H9 (cell line): ENCODE results near the gene FHOD1. TPM values are rescaled to one million over a fixed set of nuclear protein-coding genes. Genes with fewer than 3 reads are reported as not detected.

Source experiments
- DNase-seq: peaks from one replicate; pipeline ENCODE4 v3.0.0-alpha.2; 2017
- H2AFZ ChIP-seq: one replicate; pipeline ENCODE4 v1.6.1; 2013; ENCODE audit warnings: mild to moderate bottlenecking, low read length, control low read depth, moderate library complexity
- H2AK5ac ChIP-seq: 2 replicates; pipeline ENCODE4 v1.6.1; 2013; ENCODE audit warnings: low read length, control low read depth, mixed read lengths; ENCODE audit not compliant: insufficient read length
- H2BK120ac ChIP-seq: one replicate; pipeline ENCODE4 v1.6.1; 2013; ENCODE audit warnings: low read depth, mild to moderate bottlenecking, low read length, control low read depth, inconsistent platforms; ENCODE audit not compliant: poor library complexity, severe bottlenecking
- H2BK12ac ChIP-seq: 2 replicates; pipeline ENCODE4 v1.6.1; 2013; ENCODE audit warnings: low read length, control low read depth, mixed read lengths, low read depth; ENCODE audit not compliant: insufficient read length
- H2BK15ac ChIP-seq: 2 replicates; pipeline ENCODE4 v1.6.1; 2013; ENCODE audit warnings: low read depth, low read length, control low read depth
- H2BK20ac ChIP-seq: one replicate; pipeline ENCODE4 v1.6.1; 2013; ENCODE audit warnings: low read depth, mild to moderate bottlenecking, low read length, control low read depth, inconsistent platforms; ENCODE audit not compliant: poor library complexity, severe bottlenecking
- H2BK5ac ChIP-seq: 2 replicates; pipeline ENCODE4 v1.6.1; 2013; ENCODE audit warnings: low read length, control low read depth, mixed read lengths; ENCODE audit not compliant: insufficient read length
- H3K14ac ChIP-seq: 2 replicates; pipeline ENCODE4 v1.6.1; 2013; ENCODE audit warnings: low read length, control low read depth; ENCODE audit not compliant: insufficient read depth
- H3K18ac ChIP-seq: 2 replicates; pipeline ENCODE4 v1.6.1; 2013; ENCODE audit warnings: low read depth, mild to moderate bottlenecking, mixed read lengths, low read length, control low read depth; ENCODE audit not compliant: insufficient read length
- H3K23ac ChIP-seq: 2 replicates; pipeline ENCODE4 v1.6.1; 2013; ENCODE audit warnings: low read length, control low read depth, mixed read lengths, low read depth; ENCODE audit not compliant: insufficient read length
- H3K23me2 ChIP-seq: 2 replicates; pipeline ENCODE4 v1.6.1; 2013; ENCODE audit warnings: low read depth, mild to moderate bottlenecking, mixed read lengths, low read length, control low read depth; ENCODE audit not compliant: insufficient read length, poor library complexity, severe bottlenecking
- H3K27ac ChIP-seq: 2 replicates; pipeline ENCODE4 v1.5.1; 2013; ENCODE audit warnings: low read length, control low read depth, mixed read lengths, low read depth; ENCODE audit not compliant: insufficient read length
- H3K27me3 ChIP-seq: 2 replicates; pipeline ENCODE4 v1.6.1; 2013; ENCODE audit warnings: low read length, control low read depth, inconsistent platforms; ENCODE audit not compliant: insufficient read depth
- H3K4ac ChIP-seq: 2 replicates; pipeline ENCODE4 v1.6.1; 2013; ENCODE audit warnings: low read depth, mild to moderate bottlenecking, control low read depth, inconsistent platforms, low read length, moderate library complexity
- H3K4me1 ChIP-seq: 2 replicates; pipeline ENCODE4 v1.6.1; 2013; ENCODE audit warnings: low read length, control low read depth, inconsistent platforms; ENCODE audit not compliant: insufficient read depth
- H3K4me2 ChIP-seq: 2 replicates; pipeline ENCODE4 v1.6.1; 2013; ENCODE audit warnings: low read length, control low read depth, mixed read lengths; ENCODE audit not compliant: insufficient read length, insufficient read depth
- H3K56ac ChIP-seq: 2 replicates; pipeline ENCODE4 v1.6.1; 2013; ENCODE audit warnings: low read depth, mild to moderate bottlenecking, mixed read lengths, low read length, control low read depth; ENCODE audit not compliant: insufficient read length
- H3K79me1 ChIP-seq: 2 replicates; pipeline ENCODE4 v1.6.1; 2013; ENCODE audit warnings: low read depth, mild to moderate bottlenecking, moderate library complexity, low read length, control low read depth, inconsistent platforms; ENCODE audit not compliant: insufficient read depth, poor library complexity, severe bottlenecking
- H3K79me2 ChIP-seq: 2 replicates; pipeline ENCODE4 v1.6.1; 2013; ENCODE audit warnings: low read length, control low read depth, inconsistent platforms; ENCODE audit not compliant: insufficient read depth
- H3K9ac ChIP-seq: 2 replicates; pipeline ENCODE4 v1.6.1; 2013; ENCODE audit warnings: low read length, control low read depth, mixed read lengths; ENCODE audit not compliant: insufficient read length; ENCODE audit errors: extremely low read depth
- H3K9me3 ChIP-seq: one replicate; pipeline ENCODE4 v1.6.1; 2013; ENCODE audit warnings: low read depth, low read length, inconsistent platforms; ENCODE audit not compliant: control insufficient read depth
- H3T11ph ChIP-seq: one replicate; pipeline ENCODE4 v1.6.1; 2013; ENCODE audit warnings: mild to moderate bottlenecking, low read length, control low read depth, inconsistent platforms
- H4K20me1 ChIP-seq: one replicate; pipeline ENCODE4 v1.6.1; 2013; ENCODE audit not compliant: control insufficient read depth, insufficient read length, insufficient read depth
- H4K5ac ChIP-seq: 2 replicates; pipeline ENCODE4 v1.6.1; 2013; ENCODE audit warnings: low read depth, mild to moderate bottlenecking, mixed read lengths, low read length, control low read depth; ENCODE audit not compliant: insufficient read length
- H4K8ac ChIP-seq: replicated peaks from 2 replicates; pipeline ENCODE4 v1.6.1; 2013; ENCODE audit warnings: low read length, control low read depth, mixed read lengths, low read depth; ENCODE audit not compliant: insufficient read length
- H4K91ac ChIP-seq: 2 replicates; pipeline ENCODE4 v1.6.1; 2013; ENCODE audit warnings: low read depth, mild to moderate bottlenecking, moderate library complexity, mixed read lengths, low read length, control low read depth; ENCODE audit not compliant: insufficient read length
- H3K27ac Mint-ChIP-seq, 3 experiments: 2 replicates in 2 of 3; 3 replicates in 1 of 3; pipeline ENCODE4 v1.8.0; 2020 to 2021; ENCODE audit warnings: mixed read lengths in 3 of 3, mild to moderate bottlenecking in 1 of 3, moderate library complexity in 1 of 3
- H3K27me3 Mint-ChIP-seq: 2 replicates; pipeline ENCODE4 v1.8.0; 2021; ENCODE audit warnings: low read depth, mild to moderate bottlenecking, moderate library complexity, mixed read lengths
- H3K36me3 Mint-ChIP-seq, 3 experiments: 2 replicates in 2 of 3; 3 replicates in 1 of 3; pipeline ENCODE4 v1.8.0; 2020 to 2021; ENCODE audit warnings: low read depth in 3 of 3, mixed read lengths in 3 of 3; ENCODE audit not compliant: insufficient read depth in 1 of 3
- H3K4me1 Mint-ChIP-seq, 2 experiments: 2 replicates each; pipeline ENCODE4 v1.8.0; 2020; ENCODE audit warnings: mixed read lengths in 2 of 2
- H3K4me3 Mint-ChIP-seq, 2 experiments: 2 replicates in 1 of 2; 3 replicates in 1 of 2; pipeline ENCODE4 v1.8.0; 2020 to 2021; ENCODE audit warnings: mild to moderate bottlenecking in 2 of 2, mixed read lengths in 2 of 2, moderate library complexity in 1 of 2
- H3K9me3 Mint-ChIP-seq, 2 experiments: 2 replicates in 1 of 2; 3 replicates in 1 of 2; pipeline ENCODE4 v1.8.0; 2020; ENCODE audit warnings: mild to moderate bottlenecking in 2 of 2, mixed read lengths in 2 of 2, moderate library complexity in 1 of 2
- CTCF ChIP-seq: fragments of 200-600 bp; sonication (generic); conservative IDR thresholded peaks from 3 replicates; pipeline ENCODE4 v1.8.0; 2021; ENCODE audit warnings: antibody characterized with exemption, mild to moderate bottlenecking
- WGBS: extraction: QIAGEN DNeasy Blood & Tissue Kit; methylation state at CpG from one replicate; pipeline ENCODE4 v1.1.7; 2013; ENCODE audit warnings: missing lambda C conversion rate, low lambda C conversion rate, mixed read lengths; ENCODE audit not compliant: insufficient read length; ENCODE audit errors: extremely low coverage; 5-methylcytosine and 5-hydroxymethylcytosine counted together
- total RNA-seq: library from RNA; stranded (reverse); gene quantifications from 2 replicates; pipeline ENCODE4 v1.2.1, GENCODE V29; 2021

The FHOD1 gene
- total RNA-seq, 1 experiment from 2014 or later = 67.0 TPM

- no CpG with 5 or more reads among the region's 4 CpGs for WGBS
- Histone ChIP-seq H3K79me1 (no peaks in the 10 kb centered on the region), H4K8ac (no peak overlapping the region), H2AFZ (no peak overlapping the region), H3K9me3 (no peaks in the 10 kb centered on the region), H4K20me1 (no peaks in the 10 kb centered on the region), H3K18ac (no peak overlapping the region), H3K56ac (no peak overlapping the region), H3T11ph (no peak overlapping the region), H2BK5ac (no peak overlapping the region), H2BK15ac (no peak overlapping the region), H4K91ac (no peak overlapping the region), H2AK5ac (no peak overlapping the region), H3K4me1 (no peaks in the 10 kb centered on the region), H2BK20ac (no peak overlapping the region), H3K4ac (no peak overlapping the region), H2BK120ac (no peak overlapping the region), H3K4me2 (no peak overlapping the region), H3K23ac (no peak overlapping the region), H3K23me2 (no peaks in the 10 kb centered on the region), H3K9ac (no peak overlapping the region), H3K27me3 (no peaks in the 10 kb centered on the region; the same call in 1 of the 2 replicates), H3K27ac (no peak overlapping the region), H3K14ac (no peak overlapping the region; the same call in 1 of the 2 replicates), H2BK12ac (no peak overlapping the region), H4K5ac (no peak overlapping the region), H3K79me2 (no peaks in the 10 kb centered on the region)
- no peak for TF ChIP-seq CTCF
- H3K27me3 Mint-ChIP-seq = peaks cover 58% of the 10 kb centered on the region
- H3K9me3 Mint-ChIP-seq = no peaks in the 10 kb centered on the region
- H3K4me3 Mint-ChIP-seq = no peak overlapping the region
- no peak overlapping the region for H3K27ac Mint-ChIP-seq
- H3K36me3 Mint-ChIP-seq = no peaks in the 10 kb centered on the region
- H3K4me1 Mint-ChIP-seq = peaks cover 6 to 7% of the 10 kb centered on the region in 2 experiments
- DNase-seq = no peak
These were observed 47.0 kb upstream of the FHOD1 start for GRCh38 chr16:67294171-67294757.
